ENCODE measurements around the gene MCU. TPM values are rescaled to one million over a fixed set of nuclear protein-coding genes. Genes with fewer than 3 reads are reported as not detected.

The MCU gene
- total RNA-seq, 1 experiment from 2014 or later, result 26.8 TPM

DNA sequence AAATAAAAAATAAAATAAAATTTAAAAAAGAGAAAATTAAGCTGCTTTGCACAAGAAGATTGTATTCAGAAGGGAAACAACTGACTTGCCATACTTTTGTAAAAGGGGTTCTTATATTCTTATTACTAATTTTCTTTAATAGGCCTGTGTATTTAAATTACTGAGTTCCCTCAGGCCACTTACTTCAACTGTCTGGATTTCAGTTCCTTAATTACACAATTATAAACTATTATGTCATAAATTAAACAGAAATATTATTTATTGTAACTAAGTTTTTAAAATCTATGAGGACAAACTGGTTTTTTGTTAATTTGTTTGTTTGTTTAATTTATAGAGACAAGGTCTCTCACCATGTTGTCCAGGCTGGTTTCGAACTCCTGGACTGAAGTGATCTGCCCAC is 43.6 kb upstream of the MCU start:
- DNase-seq (ENCODE audit: low read depth, low spot score) (no peak), ATAC-seq (no peak)
- Histone ChIP-seq H4K20me1 (ENCODE audit: insufficient read depth) (no peaks in the 10 kb centered on the region), H3K4me1 (ENCODE audit: control insufficient read depth in 1 of 2, insufficient read depth in 2 of 2, low read length in 2 of 2) (no peaks in the 10 kb centered on the region), H3K79me2 (ENCODE audit: insufficient read depth, low read length) (no peaks in the 10 kb centered on the region), H3K9me2 (ENCODE audit: insufficient read depth) (no peaks in the 10 kb centered on the region), H3K27ac (ENCODE audit: low read depth, low read length) (no peak overlapping the region), H3K27me3 (ENCODE audit: insufficient read depth, low read length) (no peaks in the 10 kb centered on the region), H3K9me3 (ENCODE audit: control insufficient read depth in 1 of 2, insufficient read depth in 1 of 2, low read depth in 1 of 2, low read length in 2 of 2) (no peaks in the 10 kb centered on the region), H3K9ac (ENCODE audit: low read length) (no peak overlapping the region), H3K4me3 (replicated peaks in 1 of 2; ENCODE audit: low read depth in 1 of 2, low read length in 2 of 2) (no peak overlapping the region), H2AFZ (ENCODE audit: low read depth, low read length, poor library complexity, severe bottlenecking) (no peak overlapping the region), H3K4me2 (ENCODE audit: low read length) (no peak overlapping the region), H3K36me3 (ENCODE audit: control insufficient read depth in 1 of 2, insufficient read depth in 2 of 2, low read length in 2 of 2) (no peaks in the 10 kb centered on the region)
- POLR2A ChIA-PET, result no interaction called here
- RAD21 ChIA-PET (ENCODE audit: low non-redundant PET in 1 of 2, low total read pairs in 2 of 2, uncharacterized antibody in 2 of 2, unreplicated experiment in 2 of 2), result no interaction called here
- CTCF ChIA-PET, result no interaction called here
- TF ChIP-seq CBX3 (IDR thresholded peaks at IDR 0.05; ENCODE audit: low read depth) (no peak), ZFX (IDR thresholded peaks at IDR 0.05) (no peak), YY1 (IDR thresholded peaks at IDR 0.05; ENCODE audit: extremely low read depth, insufficient replicate concordance, low read depth, low read length) (no peak), ELF1 (IDR thresholded peaks at IDR 0.05; ENCODE audit: borderline replicate concordance, low read depth) (no peak), POLR2A (IDR thresholded peaks at IDR 0.05; ENCODE audit: borderline replicate concordance, extremely low read depth, insufficient read depth, insufficient read length) (no peak), EZH2phosphoT487 (IDR thresholded peaks at IDR 0.05; ENCODE audit: borderline replicate concordance) (no peak), SRF (IDR thresholded peaks at IDR 0.05; ENCODE audit: low read depth) (no peak), JUND (IDR thresholded peaks at IDR 0.05) (no peak), RAD21 (IDR thresholded peaks at IDR 0.05; ENCODE audit: low read depth) (no peak), ZNF274 (IDR thresholded peaks at IDR 0.05; ENCODE audit: low read depth, low read length) (no peak), SP1 (IDR thresholded peaks at IDR 0.05; ENCODE audit: low read depth) (no peak), POLR2AphosphoS5 (IDR thresholded peaks at IDR 0.05; ENCODE audit: low read depth, low read length) (no peak), EZH2 (IDR thresholded peaks at IDR 0.05) (no peak)
- TF ChIP-seq, protein P1, sequence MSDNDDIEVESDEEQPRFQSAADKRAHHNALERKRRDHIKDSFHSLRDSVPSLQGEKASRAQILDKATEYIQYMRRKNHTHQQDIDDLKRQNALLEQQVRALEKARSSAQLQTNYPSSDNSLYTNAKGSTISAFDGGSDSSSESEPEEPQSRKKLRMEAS (IDR thresholded peaks at IDR 0.05), result no peak
- TF ChIP-seq, protein P2, sequence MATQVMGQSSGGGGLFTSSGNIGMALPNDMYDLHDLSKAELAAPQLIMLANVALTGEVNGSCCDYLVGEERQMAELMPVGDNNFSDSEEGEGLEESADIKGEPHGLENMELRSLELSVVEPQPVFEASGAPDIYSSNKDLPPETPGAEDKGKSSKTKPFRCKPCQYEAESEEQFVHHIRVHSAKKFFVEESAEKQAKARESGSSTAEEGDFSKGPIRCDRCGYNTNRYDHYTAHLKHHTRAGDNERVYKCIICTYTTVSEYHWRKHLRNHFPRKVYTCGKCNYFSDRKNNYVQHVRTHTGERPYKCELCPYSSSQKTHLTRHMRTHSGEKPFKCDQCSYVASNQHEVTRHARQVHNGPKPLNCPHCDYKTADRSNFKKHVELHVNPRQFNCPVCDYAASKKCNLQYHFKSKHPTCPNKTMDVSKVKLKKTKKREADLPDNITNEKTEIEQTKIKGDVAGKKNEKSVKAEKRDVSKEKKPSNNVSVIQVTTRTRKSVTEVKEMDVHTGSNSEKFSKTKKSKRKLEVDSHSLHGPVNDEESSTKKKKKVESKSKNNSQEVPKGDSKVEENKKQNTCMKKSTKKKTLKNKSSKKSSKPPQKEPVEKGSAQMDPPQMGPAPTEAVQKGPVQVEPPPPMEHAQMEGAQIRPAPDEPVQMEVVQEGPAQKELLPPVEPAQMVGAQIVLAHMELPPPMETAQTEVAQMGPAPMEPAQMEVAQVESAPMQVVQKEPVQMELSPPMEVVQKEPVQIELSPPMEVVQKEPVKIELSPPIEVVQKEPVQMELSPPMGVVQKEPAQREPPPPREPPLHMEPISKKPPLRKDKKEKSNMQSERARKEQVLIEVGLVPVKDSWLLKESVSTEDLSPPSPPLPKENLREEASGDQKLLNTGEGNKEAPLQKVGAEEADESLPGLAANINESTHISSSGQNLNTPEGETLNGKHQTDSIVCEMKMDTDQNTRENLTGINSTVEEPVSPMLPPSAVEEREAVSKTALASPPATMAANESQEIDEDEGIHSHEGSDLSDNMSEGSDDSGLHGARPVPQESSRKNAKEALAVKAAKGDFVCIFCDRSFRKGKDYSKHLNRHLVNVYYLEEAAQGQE (IDR thresholded peaks at IDR 0.05; ENCODE audit: low read depth), result no peak
- TF ChIP-seq, protein P3, sequence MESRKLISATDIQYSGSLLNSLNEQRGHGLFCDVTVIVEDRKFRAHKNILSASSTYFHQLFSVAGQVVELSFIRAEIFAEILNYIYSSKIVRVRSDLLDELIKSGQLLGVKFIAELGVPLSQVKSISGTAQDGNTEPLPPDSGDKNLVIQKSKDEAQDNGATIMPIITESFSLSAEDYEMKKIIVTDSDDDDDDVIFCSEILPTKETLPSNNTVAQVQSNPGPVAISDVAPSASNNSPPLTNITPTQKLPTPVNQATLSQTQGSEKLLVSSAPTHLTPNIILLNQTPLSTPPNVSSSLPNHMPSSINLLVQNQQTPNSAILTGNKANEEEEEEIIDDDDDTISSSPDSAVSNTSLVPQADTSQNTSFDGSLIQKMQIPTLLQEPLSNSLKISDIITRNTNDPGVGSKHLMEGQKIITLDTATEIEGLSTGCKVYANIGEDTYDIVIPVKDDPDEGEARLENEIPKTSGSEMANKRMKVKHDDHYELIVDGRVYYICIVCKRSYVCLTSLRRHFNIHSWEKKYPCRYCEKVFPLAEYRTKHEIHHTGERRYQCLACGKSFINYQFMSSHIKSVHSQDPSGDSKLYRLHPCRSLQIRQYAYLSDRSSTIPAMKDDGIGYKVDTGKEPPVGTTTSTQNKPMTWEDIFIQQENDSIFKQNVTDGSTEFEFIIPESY (IDR thresholded peaks at IDR 0.05; ENCODE audit: extremely low read depth, insufficient replicate concordance, low read length), result no peak
- TF ChIP-seq, protein P4, sequence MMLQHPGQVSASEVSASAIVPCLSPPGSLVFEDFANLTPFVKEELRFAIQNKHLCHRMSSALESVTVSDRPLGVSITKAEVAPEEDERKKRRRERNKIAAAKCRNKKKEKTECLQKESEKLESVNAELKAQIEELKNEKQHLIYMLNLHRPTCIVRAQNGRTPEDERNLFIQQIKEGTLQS (IDR thresholded peaks at IDR 0.05), result no peak
- TF ChIP-seq, protein P5, sequence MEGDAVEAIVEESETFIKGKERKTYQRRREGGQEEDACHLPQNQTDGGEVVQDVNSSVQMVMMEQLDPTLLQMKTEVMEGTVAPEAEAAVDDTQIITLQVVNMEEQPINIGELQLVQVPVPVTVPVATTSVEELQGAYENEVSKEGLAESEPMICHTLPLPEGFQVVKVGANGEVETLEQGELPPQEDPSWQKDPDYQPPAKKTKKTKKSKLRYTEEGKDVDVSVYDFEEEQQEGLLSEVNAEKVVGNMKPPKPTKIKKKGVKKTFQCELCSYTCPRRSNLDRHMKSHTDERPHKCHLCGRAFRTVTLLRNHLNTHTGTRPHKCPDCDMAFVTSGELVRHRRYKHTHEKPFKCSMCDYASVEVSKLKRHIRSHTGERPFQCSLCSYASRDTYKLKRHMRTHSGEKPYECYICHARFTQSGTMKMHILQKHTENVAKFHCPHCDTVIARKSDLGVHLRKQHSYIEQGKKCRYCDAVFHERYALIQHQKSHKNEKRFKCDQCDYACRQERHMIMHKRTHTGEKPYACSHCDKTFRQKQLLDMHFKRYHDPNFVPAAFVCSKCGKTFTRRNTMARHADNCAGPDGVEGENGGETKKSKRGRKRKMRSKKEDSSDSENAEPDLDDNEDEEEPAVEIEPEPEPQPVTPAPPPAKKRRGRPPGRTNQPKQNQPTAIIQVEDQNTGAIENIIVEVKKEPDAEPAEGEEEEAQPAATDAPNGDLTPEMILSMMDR (IDR thresholded peaks at IDR 0.05 in 2 of 3, conservative IDR thresholded peaks at IDR 0.05 in 1 of 3; ENCODE audit: borderline replicate concordance in 1 of 3, insufficient read depth in 1 of 3, low read depth in 2 of 3, low read length in 2 of 3), result no peak
- intact Hi-C loops (cut with micrococcal nuclease), result no loop called here
- no TSS peak for BruUV-seq (replicated peaks)

Measured in HCT116 (cell line).